Measurements from ENCODE around the gene HTR3C.

DNA sequence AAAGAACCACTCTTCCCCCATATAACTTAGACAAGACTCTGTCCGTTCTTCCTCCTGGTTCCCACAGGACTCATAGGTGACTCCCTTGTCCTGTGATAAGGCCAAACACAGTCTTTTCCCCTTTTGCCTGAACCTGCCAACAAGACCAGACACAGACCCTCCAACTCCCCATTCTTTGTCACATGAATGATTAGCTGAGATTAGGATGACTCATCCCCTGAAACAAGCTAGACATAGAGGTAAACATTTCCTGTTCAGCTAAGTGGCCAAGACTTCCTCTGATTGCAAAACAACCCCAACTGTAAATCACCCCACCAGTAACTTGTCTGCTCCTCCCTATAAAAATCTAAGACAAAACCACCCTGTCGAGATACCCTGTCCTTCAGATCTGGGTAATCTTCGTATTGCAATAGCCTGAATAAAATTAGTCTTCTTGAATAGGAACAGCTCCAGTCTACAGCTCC, 32.6 kb downstream of the HTR3C start:
- TF ChIP-seq, protein P1, sequence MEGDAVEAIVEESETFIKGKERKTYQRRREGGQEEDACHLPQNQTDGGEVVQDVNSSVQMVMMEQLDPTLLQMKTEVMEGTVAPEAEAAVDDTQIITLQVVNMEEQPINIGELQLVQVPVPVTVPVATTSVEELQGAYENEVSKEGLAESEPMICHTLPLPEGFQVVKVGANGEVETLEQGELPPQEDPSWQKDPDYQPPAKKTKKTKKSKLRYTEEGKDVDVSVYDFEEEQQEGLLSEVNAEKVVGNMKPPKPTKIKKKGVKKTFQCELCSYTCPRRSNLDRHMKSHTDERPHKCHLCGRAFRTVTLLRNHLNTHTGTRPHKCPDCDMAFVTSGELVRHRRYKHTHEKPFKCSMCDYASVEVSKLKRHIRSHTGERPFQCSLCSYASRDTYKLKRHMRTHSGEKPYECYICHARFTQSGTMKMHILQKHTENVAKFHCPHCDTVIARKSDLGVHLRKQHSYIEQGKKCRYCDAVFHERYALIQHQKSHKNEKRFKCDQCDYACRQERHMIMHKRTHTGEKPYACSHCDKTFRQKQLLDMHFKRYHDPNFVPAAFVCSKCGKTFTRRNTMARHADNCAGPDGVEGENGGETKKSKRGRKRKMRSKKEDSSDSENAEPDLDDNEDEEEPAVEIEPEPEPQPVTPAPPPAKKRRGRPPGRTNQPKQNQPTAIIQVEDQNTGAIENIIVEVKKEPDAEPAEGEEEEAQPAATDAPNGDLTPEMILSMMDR (IDR thresholded peaks at IDR 0.05), result no peak
- no peak for TF ChIP-seq POLR2A (IDR thresholded peaks at IDR 0.05)
- no peak for TF ChIP-seq POLR2AphosphoS5 (IDR thresholded peaks at IDR 0.05)
